GM12878 (cell line): Measurements from ENCODE around the gene HCAR2. TPM values are rescaled to one million over a fixed set of nuclear protein-coding genes. Genes with fewer than 3 reads are reported as not detected.
A peak's percentile ranks its signal among the peaks of the same experiment; 100 is the strongest.

Source experiments
- ATF7 ChIP-seq: fragments of 450-650 bp; IDR thresholded peaks from 2 replicates; pipeline ENCODE4 v1.6.1; 2016; ENCODE audit warnings: low read depth, mild to moderate bottlenecking
- BCL11A ChIP-seq: IDR thresholded peaks from 2 replicates; pipeline ENCODE4 v1.6.1; 2011; ENCODE audit warnings: low read depth, low read length
- BCL3 ChIP-seq: IDR thresholded peaks from 2 replicates; pipeline ENCODE4 v1.6.1; 2011; ENCODE audit warnings: borderline replicate concordance, low read depth, mild to moderate bottlenecking, moderate library complexity, low read length; ENCODE audit not compliant: insufficient read depth, poor library complexity, severe bottlenecking
- BCLAF1 ChIP-seq: fragments of 450-650 bp; IDR thresholded peaks from 2 replicates; pipeline ENCODE4 v1.6.1; 2017; ENCODE audit warnings: antibody characterized with exemption, mild to moderate bottlenecking, moderate library complexity
- CREB1 ChIP-seq: IDR thresholded peaks from 2 replicates; pipeline ENCODE4 v1.6.1; 2012; ENCODE audit warnings: low read depth, mild to moderate bottlenecking, inconsistent platforms
- DPF2 ChIP-seq: fragments of 450-650 bp; IDR thresholded peaks from 2 replicates; pipeline ENCODE4 v1.6.1; 2017; ENCODE audit warnings: mild to moderate bottlenecking
- E2F4 ChIP-seq: IDR thresholded peaks from 2 replicates; pipeline ENCODE4 v1.6.1; 2012; ENCODE audit warnings: low read depth, low read length, improper control_type of control experiment
- FOXM1 ChIP-seq: IDR thresholded peaks from 2 replicates; pipeline ENCODE4 v1.6.1; 2012; ENCODE audit warnings: low read depth, mild to moderate bottlenecking, inconsistent platforms, low read length, moderate library complexity
- HDGF ChIP-seq: fragments of 450-650 bp; IDR thresholded peaks from 2 replicates; pipeline ENCODE4 v1.6.1; 2016; ENCODE audit warnings: antibody characterized with exemption
- IKZF1 ChIP-seq: fragments of 450-650 bp; conservative IDR thresholded peaks from 2 replicates; pipeline ENCODE4 v1.6.1; 2017; ENCODE audit warnings: antibody characterized with exemption, mild to moderate bottlenecking
- JUND ChIP-seq: IDR thresholded peaks from 2 replicates; pipeline ENCODE4 v1.6.1; 2012; ENCODE audit warnings: low read depth, mild to moderate bottlenecking, low read length, improper control_type of control experiment, moderate library complexity
- MEF2A ChIP-seq: IDR thresholded peaks from 2 replicates; pipeline ENCODE4 v1.6.1; 2011; ENCODE audit warnings: low read depth, mild to moderate bottlenecking, low read length, moderate library complexity; ENCODE audit not compliant: insufficient read depth
- NFYB ChIP-seq: IDR thresholded peaks from 2 replicates; pipeline ENCODE4 v1.6.1; 2011; ENCODE audit warnings: low read depth, mild to moderate bottlenecking, low read length, improper control_type of control experiment, moderate library complexity; ENCODE audit not compliant: insufficient read depth
- NKRF ChIP-seq: fragments of 450-650 bp; conservative IDR thresholded peaks from 2 replicates; pipeline ENCODE4 v1.6.1; 2017; ENCODE audit warnings: mild to moderate bottlenecking, moderate library complexity
- NR2F1 ChIP-seq: fragments of 450-650 bp; conservative IDR thresholded peaks from 2 replicates; pipeline ENCODE4 v1.6.1; 2017; ENCODE audit warnings: mild to moderate bottlenecking
- PBX3 ChIP-seq: IDR thresholded peaks from 2 replicates; pipeline ENCODE4 v1.6.1; 2011; ENCODE audit warnings: mild to moderate bottlenecking, low read depth, low read length, moderate library complexity; ENCODE audit not compliant: insufficient replicate concordance
- PML ChIP-seq: IDR thresholded peaks from 2 replicates; pipeline ENCODE4 v1.6.1; 2012; ENCODE audit warnings: low read length, inconsistent platforms
- RCOR1 ChIP-seq: conservative IDR thresholded peaks from 2 replicates; pipeline ENCODE4 v1.6.1; 2012; ENCODE audit warnings: low read depth, low read length, improper control_type of control experiment
- SMAD1 ChIP-seq: fragments of 450-650 bp; IDR thresholded peaks from 2 replicates; pipeline ENCODE4 v1.6.1; 2018; ENCODE audit warnings: mild to moderate bottlenecking, low read depth; ENCODE audit not compliant: partially characterized antibody
- TAF1 ChIP-seq: IDR thresholded peaks from 2 replicates; pipeline ENCODE4 v1.6.1; 2011; ENCODE audit warnings: mild to moderate bottlenecking, low read depth, low read length, borderline replicate concordance
- ZNF217 ChIP-seq: fragments of 450-650 bp; IDR thresholded peaks from 2 replicates; pipeline ENCODE4 v1.6.1; 2017; ENCODE audit warnings: antibody characterized with exemption, mild to moderate bottlenecking
- ZNF24 ChIP-seq: fragments of 450-650 bp; IDR thresholded peaks from 2 replicates; pipeline ENCODE4 v1.6.1; 2017; ENCODE audit warnings: antibody characterized with exemption, mild to moderate bottlenecking
- ZZZ3 ChIP-seq: IDR thresholded peaks from 2 replicates; pipeline ENCODE4 v1.6.1; 2011; ENCODE audit warnings: low read depth; ENCODE audit not compliant: control insufficient read depth, insufficient read length
- polyA plus RNA-seq, 11 experiments: library from polyadenylated mRNA; depleted of rRNA in 4 of 11; unstranded in 6 of 11; stranded (reverse) in 5 of 11; fragments of >200 nt; fragmentation: Nextera tagmentation in 4 of 11; fragmentation: Illumina TruSeq in 1 of 11; extraction: Ambion mirVana in 4 of 11; extraction: Trizol in 1 of 11; gene quantifications; 1 replicate in 1 of 11; 2 replicates in 10 of 11; pipeline versions ENCODE4 v1.2.1 to v1.2.3, GENCODE V29; 2011 to 2016; ENCODE audit warnings: inconsistent platforms in 2 of 11, missing spikeins in 2 of 11, low read depth in 1 of 11
- total RNA-seq, 4 experiments: library from RNA; depleted of rRNA in 3 of 4; stranded (reverse); fragments of >200 nt in 3 of 4; fragmentation: Illumina TruSeq in 1 of 4; extraction: Trizol in 1 of 4; gene quantifications; 2 replicates each; pipeline versions ENCODE4 v1.2.1 to v1.2.3, GENCODE V29; 2013 to 2021

The HCAR2 gene
- total and polyA plus RNA-seq, 10 of the 15 experiments (the other 5 are each of a cell fraction or from before 2014, with no cell fraction given) = 0.19 to 0.66 (median 0.35) TPM

GRCh38 chr12:122721057-122721545 is 17.9 kb upstream of the HCAR2 start (continued):
- no peak for TF ChIP-seq BCLAF1
- peak; percentile 20; the same call in 1 of the 2 replicates for TF ChIP-seq ATF7
- peak; percentile 11; the same call in 1 of the 2 replicates for TF ChIP-seq CREB1
- TF ChIP-seq MEF2A = peak; percentile 72; the same call in 1 of the 2 replicates
- peak; percentile 47; the same call in 1 of the 2 replicates for TF ChIP-seq BCL11A
- no peak for TF ChIP-seq NFYB
- peak; percentile 38 for TF ChIP-seq DPF2
- TF ChIP-seq NR2F1 = peak; percentile 14; the same call in 1 of the 2 replicates
- TF ChIP-seq ZNF24 = 0 out of 2 replicates have a peak, but pooled peaks have one; percentile 42
- no peak for TF ChIP-seq PBX3
- TF ChIP-seq HDGF = no peak
- TF ChIP-seq ZNF217 = peak; percentile 71; the same call in 1 of the 2 replicates
- TF ChIP-seq TAF1 = no peak
- peak; percentile 34 for TF ChIP-seq BCL3
- TF ChIP-seq PML = 0 out of 2 replicates have a peak, but pooled peaks have one; percentile 44
- no peak for TF ChIP-seq ZZZ3
- TF ChIP-seq E2F4 = no peak
- peak; percentile 73; the same call in 1 of the 2 replicates for TF ChIP-seq FOXM1
- TF ChIP-seq JUND = peak; percentile 71
- TF ChIP-seq RCOR1 = no peak
- peak; percentile 74; the same call in 1 of the 2 replicates for TF ChIP-seq IKZF1
- TF ChIP-seq SMAD1 = no peak
- TF ChIP-seq NKRF = 0 out of 2 replicates have a peak, but pooled peaks have one; percentile 28
